Stimulated activated CD4-positive, alpha-beta T cell treated with anti-CD3 and anti-CD28 coated beads, Interleukin-2, amount 100 ng/mL, for 48 hours (primary cell): Measurements from ENCODE around the gene TMPRSS3.
"Not testable (repeated sequence)": the region's sequence is repeated elsewhere in the genome, so short reads cannot be mapped to it uniquely, and the experiment has no call there.

ENCODE experiments used
- DNase-seq, 2 donors: peaks; one replicate each; pipeline ENCODE4 v3.0.0-alpha.2; 2020

Gene TMPRSS3

DNA sequence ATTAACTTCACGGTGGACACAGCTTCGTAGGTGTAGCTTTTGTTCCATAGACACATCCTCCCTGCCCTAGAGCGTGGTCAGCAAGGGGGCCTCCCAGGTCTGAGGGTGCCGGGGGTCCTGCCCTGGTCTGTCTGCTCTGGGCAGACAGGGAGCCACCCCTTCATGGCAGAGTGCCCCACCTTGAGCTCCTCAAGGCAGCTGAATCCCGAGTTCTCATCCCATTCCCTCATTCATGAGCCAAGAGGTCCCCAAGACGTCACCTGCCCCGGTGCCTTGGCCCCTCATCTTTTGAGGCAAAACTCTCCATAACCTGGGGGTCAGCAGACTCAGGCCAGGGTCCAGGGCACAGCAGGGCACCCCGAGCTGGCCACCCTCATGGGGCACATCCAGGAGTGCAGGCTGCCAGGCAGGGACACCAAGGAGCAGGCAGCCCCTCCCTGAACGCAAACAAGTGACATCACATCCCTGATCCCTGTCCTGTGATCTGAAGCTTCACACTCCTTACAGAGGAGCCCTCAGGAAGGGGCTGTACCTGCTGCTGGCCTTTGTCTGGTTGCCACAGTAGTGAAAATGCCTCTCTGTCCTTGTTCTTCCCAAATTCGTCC lies 31.1 kb upstream of the TMPRSS3 start:
- no peak for DNase-seq

- no peak for DNase-seq
These were observed 30.6 kb upstream of the TMPRSS3 start for GRCh38 chr21:42426424-42426823.

DNA sequence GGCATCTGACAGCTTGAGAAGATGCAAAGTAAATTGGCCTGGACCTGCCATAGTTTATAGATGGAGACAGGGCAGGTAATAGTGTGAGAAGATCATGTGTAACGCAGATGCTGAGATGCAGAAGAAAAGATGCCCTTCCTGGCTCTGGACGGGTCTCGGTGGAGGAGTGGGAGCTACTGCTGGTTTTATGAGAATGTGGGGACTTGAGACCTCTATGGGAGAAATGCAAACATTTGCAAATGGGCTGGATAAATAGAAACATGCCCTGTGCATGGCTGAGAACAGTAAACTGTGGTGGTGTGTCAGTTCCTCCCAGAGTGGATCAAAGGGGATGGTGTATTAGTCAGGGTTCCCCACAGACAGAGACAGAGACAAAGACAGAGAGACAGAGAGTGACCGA lies 29.7 kb upstream of the TMPRSS3 start:
- DNase-seq: no peak

DNA sequence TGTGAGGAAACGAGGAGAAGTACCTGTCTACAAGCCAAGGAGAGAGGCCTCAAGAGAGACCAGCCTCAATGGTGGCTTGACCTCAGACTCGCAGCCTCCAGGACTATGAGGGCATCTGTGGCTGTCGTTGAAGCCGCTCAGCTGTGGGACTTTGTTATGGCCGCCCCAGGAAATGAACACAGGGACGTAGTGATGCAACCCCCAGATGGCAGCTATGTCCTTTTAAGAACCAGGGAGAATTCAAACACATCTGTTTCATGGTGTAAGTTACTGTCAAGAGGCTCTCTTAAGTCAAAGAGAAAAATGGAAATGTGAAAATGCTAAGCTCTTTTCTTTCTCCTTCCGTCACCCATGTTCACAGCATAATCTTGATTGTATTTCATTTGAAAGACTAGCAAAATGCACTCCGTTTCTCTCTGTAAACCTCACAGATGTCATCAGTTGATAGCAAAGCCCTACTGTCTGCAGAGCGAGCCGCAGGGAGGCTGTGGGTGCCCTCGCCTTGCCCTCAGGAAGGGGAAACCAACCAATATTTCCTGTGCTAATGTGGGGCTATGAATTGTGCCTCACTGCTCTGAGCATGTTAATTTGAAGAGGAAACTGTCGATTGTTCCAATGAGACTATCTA lies 29.2 kb upstream of the TMPRSS3 start:
- no peak for DNase-seq

- no peak for DNase-seq
These were observed 27.8 kb upstream of the TMPRSS3 start for GRCh38 chr21:42423685-42424084.

DNA sequence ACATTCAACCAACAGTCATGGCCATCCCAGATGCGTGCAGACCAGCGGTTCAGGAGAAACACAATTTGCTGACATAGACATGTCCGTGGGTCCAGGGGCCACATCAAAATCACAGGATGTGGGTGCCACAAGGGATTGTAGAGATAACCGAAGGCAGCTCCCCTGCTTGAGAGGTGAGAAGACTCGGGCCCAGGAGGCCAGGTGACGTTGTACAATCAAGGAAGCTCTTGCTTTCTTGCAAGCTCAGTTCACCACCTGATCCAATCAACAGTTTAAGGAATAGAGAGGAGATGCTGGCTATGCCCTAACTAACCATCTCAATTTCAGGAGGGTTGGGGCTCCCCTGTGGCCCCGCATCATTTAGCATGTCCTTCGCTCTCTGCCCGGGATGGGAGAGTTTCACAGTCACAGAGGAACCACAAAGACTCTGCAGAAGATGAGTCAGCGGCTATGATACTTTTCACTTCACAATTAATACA lies 27.4 kb upstream of the TMPRSS3 start:
- peak in 1 of 2 donors; percentile 48 for DNase-seq

DNA sequence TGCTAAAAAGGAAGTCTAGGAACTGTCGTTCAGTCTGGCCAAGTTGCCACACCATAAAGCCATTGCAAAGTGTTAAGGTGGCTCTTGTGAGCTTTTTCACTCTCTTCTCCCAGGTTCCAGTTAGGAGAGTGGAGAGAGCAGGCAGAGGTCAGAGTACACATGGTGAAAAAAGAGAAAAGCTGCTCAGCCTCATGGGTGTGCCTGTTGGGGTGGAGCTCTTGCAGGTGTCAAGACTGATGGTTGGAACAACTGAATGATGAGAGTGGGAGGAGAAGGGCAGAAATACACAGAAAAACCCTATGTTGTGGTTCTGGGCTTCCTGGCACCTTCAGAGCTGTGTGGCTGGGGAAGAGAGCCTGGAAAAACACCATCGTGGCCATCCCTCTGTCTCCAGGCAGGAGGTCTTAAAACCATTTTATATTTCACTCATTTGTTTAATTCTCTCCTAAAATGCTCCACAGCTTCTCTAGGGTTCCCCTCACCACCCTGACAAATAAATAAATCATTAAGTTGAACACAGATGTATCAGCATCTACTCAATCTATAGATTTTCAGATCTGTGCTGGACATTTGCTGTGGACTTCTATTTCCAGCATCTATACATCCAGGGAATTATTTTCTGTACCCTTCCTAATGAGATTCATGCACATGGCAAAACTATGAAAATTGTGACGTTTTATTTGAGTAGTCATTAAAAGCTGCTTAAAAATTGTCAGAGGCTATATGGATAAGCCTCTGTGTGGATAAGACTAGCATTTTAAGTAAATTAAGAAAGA lies 25.4 kb upstream of the TMPRSS3 start:
- DNase-seq: no peak

DNA sequence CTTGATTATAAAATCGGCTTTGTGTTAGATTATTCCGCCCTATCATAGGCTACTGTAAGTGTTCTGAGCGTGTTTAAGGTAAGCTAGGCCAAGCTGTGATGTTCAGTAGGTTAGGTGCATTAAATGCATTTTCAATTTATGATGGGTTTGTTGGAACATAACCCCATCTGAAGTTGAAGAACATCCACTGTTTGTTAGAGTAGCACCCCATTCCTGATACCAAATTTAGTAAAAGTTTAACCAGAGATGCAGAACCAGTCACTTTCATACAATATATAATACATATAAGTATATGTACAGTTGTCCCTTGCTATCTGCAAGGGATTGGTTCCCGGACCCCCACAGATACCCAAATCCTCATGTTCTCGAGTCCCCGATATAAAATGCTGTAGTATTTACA lies 24.0 kb upstream of the TMPRSS3 start:
- no peak for DNase-seq

DNA sequence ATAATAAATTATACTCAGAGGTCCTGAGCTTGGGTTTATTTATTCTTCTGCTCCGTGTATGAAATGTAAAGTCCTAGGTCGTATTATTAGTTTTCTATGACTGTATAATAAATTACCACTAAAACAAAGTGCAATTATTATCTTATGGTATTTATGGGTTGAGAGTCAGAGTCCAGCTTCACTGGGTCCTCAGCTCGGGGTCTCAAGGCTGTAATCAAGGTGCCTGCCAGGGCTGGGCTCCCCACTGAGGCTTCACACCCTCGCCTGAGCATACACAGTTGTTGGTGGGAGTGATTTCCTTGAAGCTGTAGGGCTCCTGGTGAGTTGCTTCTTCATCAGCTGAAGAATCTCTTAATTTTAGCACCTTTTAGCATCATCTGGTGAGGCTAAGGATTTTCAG lies 23.0 kb upstream of the TMPRSS3 start:
- no peak for DNase-seq

DNA sequence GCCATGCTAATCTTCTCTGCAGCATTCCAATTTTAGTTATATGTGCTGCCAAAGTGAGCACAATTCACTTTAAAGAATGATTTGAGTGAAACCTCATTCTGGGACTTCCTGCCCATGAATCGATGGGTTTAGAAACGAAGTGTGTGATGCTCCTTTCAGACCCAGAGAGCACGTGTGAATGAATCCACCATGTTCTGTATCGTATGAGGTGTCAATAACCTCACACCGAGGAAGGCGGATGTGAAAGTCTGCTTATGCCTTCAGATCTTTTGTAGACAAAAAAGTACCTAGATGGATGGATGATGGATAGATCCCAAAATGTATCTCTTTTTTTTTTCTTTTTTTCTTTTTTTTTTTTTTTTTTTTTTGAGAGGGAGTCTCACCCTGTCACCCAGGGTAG lies 21.7 kb upstream of the TMPRSS3 start:
- DNase-seq: no peak

DNA sequence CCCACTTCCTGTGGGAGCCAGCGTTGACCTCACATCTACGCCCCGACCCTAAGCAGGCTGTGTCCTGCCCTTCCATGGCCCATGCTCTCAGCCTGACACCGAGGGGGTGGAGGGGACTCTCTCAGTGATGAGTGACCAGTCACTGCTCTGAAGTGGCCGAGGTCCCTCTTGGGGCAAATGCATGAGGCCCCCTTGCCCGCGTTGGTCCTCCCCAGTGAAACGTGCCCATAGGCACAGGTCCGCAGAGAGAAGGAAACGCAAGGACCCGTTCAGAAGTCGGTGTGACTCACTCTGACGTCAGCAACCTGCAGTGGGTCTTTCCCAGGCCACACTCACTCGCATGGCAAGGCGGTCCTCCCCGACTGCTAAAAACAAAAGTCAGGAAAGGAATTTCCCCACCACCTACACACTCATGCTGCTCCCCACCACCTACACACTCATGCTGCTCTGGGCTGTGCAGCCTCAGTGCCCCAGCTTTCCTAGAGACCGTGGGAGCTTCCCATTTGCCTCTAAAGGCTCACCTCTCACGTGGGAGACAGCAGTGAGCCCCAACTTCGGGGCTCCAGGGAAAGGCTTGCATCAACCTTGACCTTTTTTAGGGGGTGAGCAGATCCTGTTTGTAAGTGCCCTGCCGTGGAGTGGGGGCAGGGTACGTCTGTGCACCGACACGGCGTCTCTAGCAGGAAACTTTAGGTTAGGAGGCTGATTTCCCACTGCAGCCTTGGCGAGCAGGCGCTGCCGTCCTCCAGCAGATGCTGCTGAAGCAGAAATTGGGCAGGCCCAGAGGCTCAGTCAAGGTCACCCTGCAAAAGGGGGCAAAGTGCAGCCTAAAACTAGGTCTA lies 19.3 kb upstream of the TMPRSS3 start:
- peak; percentile 90 to 92 for DNase-seq

DNA sequence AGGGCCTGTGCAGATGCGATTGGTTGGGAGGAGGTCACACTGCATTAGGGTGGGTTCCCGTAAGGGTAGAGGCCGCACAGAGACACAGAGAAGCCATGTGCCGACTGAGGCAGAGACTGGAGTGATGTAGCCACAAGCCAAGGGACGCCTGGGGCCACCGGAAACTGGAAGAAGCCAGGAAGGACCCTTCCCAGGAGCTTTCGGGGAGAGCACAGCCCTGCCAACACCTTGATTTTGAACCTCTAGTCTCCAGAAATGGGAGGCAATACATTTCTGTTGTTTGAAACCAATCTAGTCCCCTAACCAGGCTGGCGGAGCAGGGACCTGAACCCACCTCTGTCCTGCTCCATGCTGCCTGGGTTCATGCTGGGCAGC lies 18.7 kb upstream of the TMPRSS3 start:
- DNase-seq: no peak

- DNase-seq: no peak
These were observed 18.2 kb upstream of the TMPRSS3 start for GRCh38 chr21:42414066-42414465.

GRCh38 chr21:42413500-42413899 lies 17.6 kb upstream of the TMPRSS3 start:
- DNase-seq: no peak

DNA sequence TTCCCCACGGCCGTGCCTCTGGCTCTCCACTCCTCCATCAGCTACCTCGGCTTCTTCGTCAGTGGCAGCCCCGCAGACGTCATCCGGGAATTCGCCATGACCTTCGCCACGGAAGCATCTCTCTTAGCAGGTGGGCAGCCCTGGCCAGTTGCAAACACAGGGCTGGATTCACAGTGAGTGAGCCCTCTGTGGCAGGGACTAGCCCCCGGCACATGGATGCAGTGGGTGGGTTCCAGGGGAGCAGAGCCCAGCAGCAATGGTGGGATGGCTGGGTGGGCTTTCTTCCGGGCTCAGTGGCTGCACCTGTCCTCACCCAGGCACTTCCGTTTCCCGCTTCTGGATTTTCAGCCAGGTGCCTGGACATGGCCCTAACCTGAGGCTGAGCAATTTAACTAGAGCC lies 17.2 kb upstream of the TMPRSS3 start:
- no peak for DNase-seq

DNA sequence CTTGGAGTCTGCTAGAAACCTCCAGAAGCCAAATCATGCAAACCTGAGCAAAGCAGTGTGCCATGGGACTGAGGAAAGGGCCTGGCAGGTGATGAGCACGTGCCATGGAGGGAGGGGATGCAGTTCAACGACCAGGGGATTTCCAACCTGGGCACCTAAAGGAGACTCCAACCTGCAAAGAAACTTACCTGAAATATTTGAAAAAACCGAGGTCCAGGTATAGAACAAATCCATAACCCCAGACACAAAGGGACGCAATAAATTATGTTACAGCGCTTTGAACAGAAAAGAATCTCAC lies 16.7 kb upstream of the TMPRSS3 start:
- no peak for DNase-seq

- DNase-seq: no peak
These were observed 16.2 kb upstream of the TMPRSS3 start for GRCh38 chr21:42411891-42412635.

GRCh38 chr21:42411197-42411869 lies 15.5 kb upstream of the TMPRSS3 start:
- DNase-seq: no peak

DNA sequence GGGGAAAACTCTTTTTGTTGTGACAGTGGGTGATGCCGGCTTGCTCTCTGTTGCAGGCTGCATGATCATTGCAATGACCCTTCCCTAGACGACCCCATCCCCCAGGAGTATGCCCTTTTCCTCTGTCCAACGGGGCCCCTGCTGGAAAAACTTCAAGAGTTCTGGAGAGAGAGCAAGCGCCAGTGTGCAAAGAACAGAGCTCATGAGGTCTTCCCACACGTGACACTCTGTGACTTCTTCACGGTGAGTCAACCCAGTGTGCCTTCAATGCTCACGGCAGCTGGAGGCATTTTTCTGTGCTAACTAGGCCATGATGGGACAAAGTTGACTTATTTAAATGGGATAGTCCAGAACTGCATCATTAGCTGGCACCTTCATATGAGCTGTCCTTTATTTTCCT lies 13.5 kb upstream of the TMPRSS3 start:
- no peak for DNase-seq

DNA sequence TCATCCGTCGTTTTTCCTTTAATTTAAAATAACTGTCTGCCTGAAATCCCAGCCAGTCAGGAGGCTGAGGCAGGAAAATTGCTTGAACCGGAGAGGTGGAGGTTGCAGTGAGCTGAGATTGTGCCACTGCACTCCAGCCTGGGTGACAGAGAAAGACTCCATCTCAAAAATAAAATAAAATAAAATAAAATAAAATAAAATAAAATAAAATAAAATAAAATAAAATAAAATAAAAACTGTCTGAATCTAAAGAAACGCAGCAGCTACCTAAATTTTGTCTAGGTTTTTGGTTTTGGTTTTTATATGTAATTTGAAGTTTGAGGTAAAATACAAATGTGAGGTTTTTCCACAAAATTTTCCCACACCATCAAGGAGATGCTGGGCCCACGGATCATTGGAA lies 12.9 kb upstream of the TMPRSS3 start:
- not testable (repeated sequence) for DNase-seq

DNA sequence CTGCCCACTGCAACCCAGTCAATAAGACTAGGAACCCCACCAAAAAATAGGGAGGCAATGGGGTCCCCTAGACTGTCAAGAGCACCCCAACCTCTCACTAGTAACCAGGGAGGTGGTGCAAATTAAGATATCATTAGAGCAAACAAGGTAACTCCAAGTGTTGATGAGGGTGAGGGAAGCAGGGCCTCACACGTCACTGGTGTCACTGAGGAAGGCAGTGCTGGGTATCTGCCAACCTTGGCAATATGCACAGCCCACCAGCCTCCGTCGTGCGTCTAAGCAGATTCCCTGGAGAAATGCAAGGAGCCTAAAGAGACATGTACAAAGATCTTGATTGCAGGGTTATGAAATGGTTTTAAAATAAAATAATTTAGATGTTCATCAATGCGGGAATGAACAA lies 11.6 kb upstream of the TMPRSS3 start:
- no peak for DNase-seq

GRCh38 chr21:42406866-42407265 lies 11.0 kb upstream of the TMPRSS3 start:
- DNase-seq: no peak
